ENCODE data around the gene STUB1.
"Not testable (repeated sequence)": the region's sequence is repeated elsewhere in the genome, so short reads cannot be mapped to it uniquely, and the experiment has no call there.

STUB1 gene

GRCh38 chr16:689175-689897, 9.1 kb downstream of the STUB1 start:
- Histone ChIP-seq H3K4me1 (peaks cover 35 to 61% (median 44%) of the 10 kb centered on the region in 10 experiments), H3K36me3 (peaks cover 9 to 34% (median 19%) of the 10 kb centered on the region in 11 experiments; a peak in 20 of 22 replicates), H3K9ac (peak overlapping the region; percentile 89 to 97 (median 94)), H3K27me3 (peaks cover 33 to 37% (median 36%) of the 10 kb centered on the region in 11 experiments), H3K4me2 (peak overlapping the region; percentile 89 to 99 (median 98)), H3K9me3 (replicated peaks in 1 of 11) (no peaks in the 10 kb centered on the region), H3K27ac (peak overlapping the region; percentile 75 to 95 (median 89)), H4K20me1 (peaks cover 0 to 32% (median 9%) of the 10 kb centered on the region in 11 experiments; a peak in 11 of 22 replicates), H3K4me3 (peak overlapping the region; percentile 80 to 97 (median 86))
- TF ChIP-seq Cebpa-rat (IDR thresholded peaks at IDR 0.05), result no peak

DNA sequence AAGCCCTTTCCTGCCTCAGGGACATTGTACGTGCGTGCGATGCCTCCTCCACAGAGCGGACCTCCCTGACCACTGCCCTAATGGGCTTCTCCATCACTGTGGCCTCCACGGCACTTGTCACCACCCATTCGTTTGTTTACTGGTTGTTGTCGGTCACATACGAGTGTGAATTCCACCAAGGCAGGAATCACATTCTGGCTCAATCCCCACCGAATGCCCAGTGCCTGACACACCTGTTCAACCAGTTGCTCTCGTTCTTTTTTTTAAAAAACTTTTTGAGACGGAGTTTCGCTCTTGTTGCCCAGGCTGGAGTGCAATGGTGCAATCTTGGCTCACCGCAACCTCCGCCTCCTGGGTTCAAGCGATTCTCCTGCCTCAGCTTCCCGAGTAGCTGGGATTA, 11.0 kb downstream of the STUB1 start:
- peaks cover 40 to 60% (median 50%) of the 10 kb centered on the region in 10 experiments for H3K4me1 ChIP-seq
- not testable (repeated sequence) for H3K9me3 ChIP-seq (replicated peaks in 1 of 11); H3K9ac ChIP-seq; H3K4me3 ChIP-seq; H3K27ac ChIP-seq
- peak overlapping the region in 4 of 11 experiments; percentile 98 to 99 (median 98); a peak in 6 of 22 replicates for H3K4me2 ChIP-seq
- H3K36me3 ChIP-seq, result peaks cover 9 to 20% (median 15%) of the 10 kb centered on the region in 11 experiments; a peak in 19 of 22 replicates
- peaks cover 51 to 56% (median 55%) of the 10 kb centered on the region in 11 experiments for H3K27me3 ChIP-seq
- peaks cover 0 to 42% (median 20%) of the 10 kb centered on the region in 11 experiments; a peak in 12 of 22 replicates for H4K20me1 ChIP-seq

- TF ChIP-seq Cebpa-rat (IDR thresholded peaks at IDR 0.05), result no peak
- Histone ChIP-seq H3K27me3 (peaks cover 62 to 68% (median 67%) of the 10 kb centered on the region in 11 experiments), H4K20me1 (peaks cover 0 to 36% (median 20%) of the 10 kb centered on the region in 11 experiments; a peak in 12 of 22 replicates), H3K9me3 (replicated peaks in 1 of 11) (no peaks in the 10 kb centered on the region), H3K27ac (no peak overlapping the region), H3K4me1 (peaks cover 37 to 56% (median 50%) of the 10 kb centered on the region in 10 experiments), H3K4me2 (no peak overlapping the region), H3K9ac (no peak overlapping the region), H3K36me3 (peaks cover 0 to 7% (median 3%) of the 10 kb centered on the region in 11 experiments; a peak in 12 of 22 replicates), H3K4me3 (no peak overlapping the region)
Measured at GRCh38 chr16:692356-693108, 12.3 kb downstream of the STUB1 start.

- peak overlapping the region in 9 of 11 experiments; percentile 81 to 99 (median 95); a peak in 13 of 22 replicates for H3K4me2 ChIP-seq
- TF ChIP-seq Cebpa-rat (IDR thresholded peaks at IDR 0.05), result no peak
- H3K9me3 ChIP-seq (replicated peaks in 1 of 11), result no peaks in the 10 kb centered on the region
- no peaks in the 10 kb centered on the region for H3K36me3 ChIP-seq
- H4K20me1 ChIP-seq, result peaks cover 0 to 31% (median 17%) of the 10 kb centered on the region in 11 experiments; a peak in 13 of 22 replicates
- H3K9ac ChIP-seq, result no peak overlapping the region
- H3K4me3 ChIP-seq, result peak overlapping the region in 6 of 10 experiments; percentile 31 to 67 (median 54); a peak in 5 of 20 replicates
- no peak overlapping the region for H3K27ac ChIP-seq
- peaks cover 70 to 77% (median 75%) of the 10 kb centered on the region in 11 experiments for H3K27me3 ChIP-seq
- H3K4me1 ChIP-seq, result peaks cover 37 to 50% (median 47%) of the 10 kb centered on the region in 10 experiments
Measured at GRCh38 chr16:693364-693763, 13.2 kb downstream of the STUB1 start.

DNA sequence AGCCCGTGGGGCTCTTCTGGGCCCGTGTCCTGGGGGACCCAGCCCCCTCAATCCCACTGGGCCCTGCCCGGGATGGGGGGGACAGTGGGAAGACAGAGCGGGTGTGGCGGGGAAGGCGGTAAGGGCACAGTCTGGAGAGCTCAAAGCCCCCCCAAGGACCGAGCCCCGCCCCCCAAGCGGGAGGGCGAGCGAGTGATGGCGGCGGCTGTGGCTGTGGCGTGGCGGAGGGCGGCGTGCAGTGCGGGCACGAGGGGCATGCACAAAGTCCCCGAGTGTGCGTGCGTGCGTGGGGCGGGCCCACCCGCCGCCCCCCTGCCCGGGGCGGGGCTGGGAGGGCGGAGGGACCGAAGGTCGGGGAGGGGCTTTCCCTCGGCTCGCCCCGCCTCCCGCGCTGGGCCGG, 13.6 kb downstream of the STUB1 start:
- Histone ChIP-seq H3K9ac (no peak overlapping the region), H3K27ac (no peak overlapping the region), H3K4me1 (peaks cover 33 to 46% (median 43%) of the 10 kb centered on the region in 10 experiments), H4K20me1 (peaks cover 0 to 35% (median 17%) of the 10 kb centered on the region in 11 experiments; a peak in 12 of 22 replicates), H3K4me3 (peak overlapping the region; percentile 14 to 67 (median 50); a peak in 13 of 20 replicates), H3K9me3 (replicated peaks in 1 of 11) (no peaks in the 10 kb centered on the region), H3K4me2 (peak overlapping the region; percentile 79 to 99 (median 90); a peak in 20 of 22 replicates), H3K36me3 (no peaks in the 10 kb centered on the region), H3K27me3 (peaks cover 74 to 81% (median 80%) of the 10 kb centered on the region in 11 experiments)
- no peak for TF ChIP-seq Cebpa-rat (IDR thresholded peaks at IDR 0.05)

GRCh38 chr16:694187-694862, 14.1 kb downstream of the STUB1 start:
- H3K4me3 ChIP-seq, result peak overlapping the region; percentile 14 to 67 (median 52); a peak in 17 of 20 replicates
- H3K27me3 ChIP-seq, result peaks cover 80 to 86% (median 85%) of the 10 kb centered on the region in 11 experiments
- H3K4me2 ChIP-seq, result peak overlapping the region; percentile 79 to 99 (median 90)
- H4K20me1 ChIP-seq, result peaks cover 0 to 41% (median 17%) of the 10 kb centered on the region in 11 experiments; a peak in 13 of 22 replicates
- no peak for TF ChIP-seq Cebpa-rat (IDR thresholded peaks at IDR 0.05)
- H3K9me3 ChIP-seq (replicated peaks in 1 of 11), result no peaks in the 10 kb centered on the region
- peaks cover 27 to 40% (median 38%) of the 10 kb centered on the region in 10 experiments for H3K4me1 ChIP-seq
- H3K9ac ChIP-seq, result peak overlapping the region in 1 of 11 experiments; percentile 29; a peak in 1 of 22 replicates
- no peak overlapping the region for H3K27ac ChIP-seq
- H3K36me3 ChIP-seq, result no peaks in the 10 kb centered on the region

DNA sequence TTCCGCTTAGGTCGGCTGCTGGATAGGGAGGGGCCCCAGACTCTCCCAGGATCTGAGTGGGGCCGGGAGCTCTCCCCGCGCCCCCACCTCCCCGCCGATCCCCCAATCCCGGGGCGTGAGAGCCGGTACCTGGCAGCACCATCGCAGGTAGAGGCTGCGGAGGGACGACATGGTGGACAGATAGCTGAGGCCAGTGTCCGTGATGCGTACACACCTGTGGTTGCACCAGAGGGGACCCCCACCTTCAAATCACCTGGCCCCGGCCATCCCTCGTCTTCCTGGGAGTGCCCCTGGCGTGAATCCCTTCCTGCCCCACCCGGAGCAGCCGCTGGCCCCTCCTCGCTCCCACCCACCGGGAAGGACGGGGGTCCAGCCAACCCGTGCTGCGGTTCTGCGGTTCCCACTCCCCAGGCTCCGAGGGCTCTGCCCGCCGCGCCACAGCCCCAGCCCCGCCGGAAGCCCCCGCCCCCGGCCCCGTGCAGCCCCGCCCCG, 14.7 kb downstream of the STUB1 start:
- Histone ChIP-seq H4K20me1 (peaks cover 0 to 44% (median 18%) of the 10 kb centered on the region in 11 experiments; a peak in 14 of 22 replicates), H3K4me1 (peaks cover 23 to 35% (median 32%) of the 10 kb centered on the region in 10 experiments), H3K4me2 (peak overlapping the region; percentile 79 to 99 (median 90)), H3K36me3 (no peaks in the 10 kb centered on the region), H3K27me3 (peaks cover 85 to 92% (median 91%) of the 10 kb centered on the region in 11 experiments), H3K9me3 (replicated peaks in 1 of 11) (no peaks in the 10 kb centered on the region), H3K27ac (no peak overlapping the region), H3K4me3 (peak overlapping the region; percentile 29 to 67 (median 52); a peak in 18 of 20 replicates), H3K9ac (peak overlapping the region in 1 of 11 experiments; percentile 29; a peak in 1 of 22 replicates)
- TF ChIP-seq Cebpa-rat (IDR thresholded peaks at IDR 0.05), result no peak

All from BLaER1 treated with 17β-estradiol and CSF1 and Interleukin-3, amounts not matched to agents 10 nM and 100 nM (cell line).